GM19035 (cell line): Measurements from ENCODE around the gene CAV3.

ENCODE experiments used
- ATAC-seq: cut with Tn5 transposase; IDR thresholded peaks from one replicate; pipeline ENCODE4 v1.9.1; 2021; ENCODE audit not compliant: unreplicated experiment

Gene CAV3

GRCh38 chr3:8734137-8734878 lies 706 bp downstream of the CAV3 start:
- ATAC-seq = no peak

GRCh38 chr3:8734908-8735307 lies 1.3 kb downstream of the CAV3 start:
- ATAC-seq = no peak

DNA sequence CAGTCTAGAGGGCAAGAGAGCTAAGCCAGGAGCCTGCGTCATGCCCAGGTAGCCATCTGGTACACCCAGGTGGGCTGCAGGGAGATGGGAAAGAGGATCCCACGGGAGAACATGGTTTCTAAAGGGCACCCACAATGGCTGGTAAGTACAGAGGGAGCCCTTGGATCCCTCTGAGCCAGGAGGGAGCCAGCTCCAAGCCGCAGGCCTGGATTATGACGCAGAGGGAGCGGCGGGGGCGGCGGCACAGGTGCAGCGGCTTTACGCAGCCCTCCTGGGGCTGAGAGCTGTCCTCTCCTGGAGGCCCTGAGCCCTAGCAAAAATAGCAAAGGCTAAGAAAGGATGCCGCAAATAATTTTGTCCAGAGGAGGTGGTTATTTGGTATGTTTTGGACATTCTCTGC lies 2.8 kb downstream of the CAV3 start:
- no peak for ATAC-seq

GRCh38 chr3:8737301-8737700 lies 3.7 kb downstream of the CAV3 start:
- no peak for ATAC-seq

DNA sequence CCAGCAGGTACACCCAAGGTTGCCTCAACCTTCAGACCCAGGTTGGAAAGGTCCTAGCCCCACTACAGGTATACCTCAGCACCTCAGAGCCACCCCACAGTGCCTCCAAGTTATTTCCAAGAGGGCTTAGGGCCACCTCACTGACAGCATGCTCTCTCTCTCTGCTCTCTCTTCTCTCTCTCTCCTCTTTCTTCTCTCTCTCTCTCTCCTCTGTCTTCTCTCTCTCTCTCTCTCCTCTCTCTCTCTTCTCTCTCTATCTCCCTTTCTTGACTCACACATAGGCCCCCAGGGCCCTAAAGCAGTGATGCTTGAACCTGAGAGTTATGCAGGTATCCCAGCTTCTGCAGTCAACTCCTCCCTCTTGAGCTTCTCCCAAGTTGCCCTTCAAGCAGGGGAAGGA lies 4.2 kb downstream of the CAV3 start:
- ATAC-seq = no peak

GRCh38 chr3:8738639-8739038 lies 5.0 kb downstream of the CAV3 start:
- no peak for ATAC-seq

GRCh38 chr3:8739757-8740504 lies 6.3 kb downstream of the CAV3 start:
- no peak for ATAC-seq

DNA sequence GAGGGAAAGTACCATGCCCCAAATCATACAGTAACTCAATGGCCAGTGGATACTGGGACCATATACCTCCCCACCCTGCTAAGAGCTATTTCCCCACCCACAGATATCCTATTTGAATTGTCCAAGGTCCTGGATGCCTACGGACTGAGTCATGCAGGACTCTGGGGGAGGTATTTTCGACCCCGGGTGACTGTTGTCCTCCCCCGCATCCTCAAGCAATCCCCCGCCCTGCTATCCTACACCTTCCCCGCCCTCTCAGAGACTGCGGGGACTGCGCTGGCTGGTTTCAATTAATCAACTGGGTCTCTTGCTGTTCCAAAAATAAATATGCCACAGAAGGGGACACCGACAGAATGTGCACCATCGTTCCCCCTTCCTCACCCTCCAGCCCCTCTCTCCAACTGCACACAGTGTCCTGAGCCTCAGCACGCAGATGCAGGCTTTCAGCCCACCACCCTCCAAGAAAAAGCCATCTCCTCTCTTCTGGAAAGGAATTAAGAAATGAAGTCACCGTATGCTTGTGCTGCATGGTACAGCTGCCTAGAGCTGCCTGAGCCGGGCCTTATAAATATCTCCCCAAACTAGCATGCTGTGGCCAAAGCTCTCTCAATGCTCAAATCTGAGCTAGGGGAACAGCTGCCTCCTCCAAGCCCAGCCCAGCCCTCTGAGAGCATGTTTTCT lies 8.1 kb downstream of the CAV3 start:
- no peak for ATAC-seq

DNA sequence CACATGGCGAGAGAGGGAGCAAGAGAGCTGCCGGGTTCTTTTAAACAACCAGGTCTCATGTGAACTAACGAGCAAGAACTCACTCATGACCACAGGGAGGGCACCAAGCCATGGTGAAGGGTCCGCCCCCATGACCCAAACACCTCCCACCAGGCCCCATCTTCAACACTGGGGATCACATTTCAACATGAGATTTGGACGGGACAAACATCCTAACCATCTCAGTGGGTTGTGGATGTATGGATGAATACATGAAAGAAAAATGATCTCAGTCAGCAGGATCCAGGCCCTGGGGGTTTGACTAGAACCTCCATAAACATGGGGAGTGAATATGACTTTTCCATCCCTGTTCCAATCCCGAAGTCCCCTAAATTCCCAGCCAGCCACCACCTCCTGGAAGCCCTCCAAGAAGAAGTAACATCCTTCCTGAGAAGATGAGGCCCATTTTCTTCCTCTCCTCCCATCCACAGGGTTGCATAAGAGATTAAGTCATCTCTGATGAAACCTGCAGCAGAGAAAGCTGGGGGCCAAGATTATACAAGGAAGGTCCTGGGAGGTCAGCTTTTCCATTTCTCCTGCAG lies 9.5 kb downstream of the CAV3 start:
- ATAC-seq = no peak

DNA sequence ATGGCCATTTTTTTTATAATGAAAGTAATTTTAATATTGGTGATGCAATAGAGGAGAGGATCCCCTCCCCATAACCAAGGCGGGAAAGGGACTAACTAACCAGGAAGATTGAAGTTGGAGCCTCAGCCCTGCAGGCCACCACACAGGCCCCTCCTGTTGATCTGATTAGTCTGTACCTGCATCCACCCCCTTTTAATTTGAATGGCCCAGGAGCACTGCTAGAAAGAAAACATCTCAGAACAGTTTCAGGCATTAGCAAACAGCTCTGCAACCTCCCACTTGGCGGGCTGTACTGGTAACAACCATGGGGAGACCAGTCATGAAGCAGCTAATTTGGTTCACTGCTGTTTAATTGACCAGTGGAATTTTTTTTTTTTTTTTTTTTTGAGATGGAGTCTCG lies 10.3 kb downstream of the CAV3 start:
- ATAC-seq = no peak

GRCh38 chr3:8745619-8746370 lies 12.2 kb downstream of the CAV3 start:
- no peak for ATAC-seq

GRCh38 chr3:8746780-8747345 lies 13.3 kb downstream of the CAV3 start:
- no peak for ATAC-seq

DNA sequence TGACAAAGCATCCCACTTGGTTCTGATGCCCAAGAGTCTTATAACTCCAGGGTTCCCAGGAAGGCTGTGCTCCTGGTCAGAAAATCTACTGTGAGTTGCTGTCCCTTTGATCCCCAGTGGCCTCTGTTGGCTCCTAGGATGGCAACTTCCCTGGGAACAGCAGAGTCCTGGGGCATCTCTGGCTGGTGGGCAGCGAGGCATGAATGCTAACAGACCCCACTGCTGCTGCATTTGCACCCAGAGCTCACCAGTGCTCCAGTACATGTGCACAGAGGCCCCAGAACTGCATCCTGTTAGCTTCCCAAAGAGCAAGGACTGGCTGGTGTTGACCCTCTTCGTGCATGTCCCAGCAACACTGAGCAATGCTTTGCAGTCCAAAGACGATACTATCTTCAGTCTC lies 15.7 kb downstream of the CAV3 start:
- no peak for ATAC-seq

DNA sequence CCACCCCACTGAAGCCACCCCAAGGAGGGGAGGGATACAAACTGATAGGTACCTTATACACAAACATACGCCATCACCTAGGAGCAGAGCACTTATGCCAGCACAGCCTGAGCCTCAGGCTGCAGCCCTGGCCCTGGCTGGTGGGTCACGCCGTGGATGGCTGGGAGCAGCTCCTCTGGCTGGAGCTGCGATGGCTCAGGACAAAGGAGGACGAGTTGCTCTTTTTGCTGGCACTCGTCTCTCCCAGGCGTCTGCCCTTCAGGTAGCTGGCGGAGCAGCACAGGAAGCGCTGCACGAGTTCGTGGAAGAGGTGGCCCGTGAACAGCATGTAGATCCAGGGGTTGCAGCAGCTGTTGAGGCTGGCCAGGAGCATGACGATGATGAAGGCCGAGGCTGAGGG lies 19.2 kb downstream of the CAV3 start:
- ATAC-seq = no peak

GRCh38 chr3:8755097-8755496 lies 21.5 kb downstream of the CAV3 start:
- ATAC-seq = no peak

DNA sequence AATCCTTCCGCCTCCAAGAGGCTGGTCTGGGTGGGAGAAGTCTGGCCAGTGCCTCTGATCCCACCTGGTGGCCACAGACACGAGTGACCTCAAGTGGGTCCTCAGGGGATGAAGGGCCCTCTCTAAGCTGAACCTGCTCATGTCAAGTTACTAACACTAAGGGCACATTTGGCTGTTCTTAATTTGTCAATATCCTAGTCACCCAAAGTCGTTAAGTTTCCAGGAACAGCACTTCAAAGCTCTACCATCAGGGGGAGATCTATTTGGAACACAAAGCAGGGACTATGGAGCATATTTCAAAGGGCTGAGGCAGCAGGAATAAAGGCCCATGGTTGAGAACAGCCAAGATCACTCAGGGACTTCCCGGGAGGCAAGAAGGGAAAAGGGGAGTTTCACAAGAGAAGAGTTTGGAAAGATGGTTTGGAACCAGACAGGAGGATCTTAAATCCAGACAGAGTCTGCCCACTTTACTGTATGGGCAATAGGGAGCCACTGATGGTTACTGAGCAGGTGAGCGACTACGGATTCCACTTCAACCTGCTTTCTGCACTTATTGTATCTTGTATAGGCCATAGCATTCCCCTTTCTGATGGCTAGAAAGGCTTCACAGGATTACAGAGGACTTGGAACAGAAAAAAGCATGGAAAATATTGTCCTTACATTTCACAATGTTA lies 22.1 kb downstream of the CAV3 start:
- ATAC-seq = no peak

- no peak for ATAC-seq
Measured at GRCh38 chr3:8756671-8757070, 23.1 kb downstream of the CAV3 start.

GRCh38 chr3:8757551-8758518 lies 24.2 kb downstream of the CAV3 start:
- ATAC-seq = peak; percentile 67
